Adipose tissue (tissue), 3 donors: ENCODE results near the gene KCNJ6. TPM values are rescaled to one million over a fixed set of nuclear protein-coding genes. Genes with fewer than 3 reads are reported as not detected.
"Not testable (repeated sequence)": the region's sequence is repeated elsewhere in the genome, so short reads cannot be mapped to it uniquely, and the experiment has no call there.

ENCODE experiments used
- H3K27ac ChIP-seq: one replicate; pipeline ENCODE4 v1.5.1; 2013; ENCODE audit warnings: low read depth, low read length
- WGBS, 3 donors: extraction: QIAGEN DNeasy Blood & Tissue Kit; methylation state at CpG; one replicate each; pipeline ENCODE4 v1.1.7; 2013; 5-methylcytosine and 5-hydroxymethylcytosine counted together
- polyA plus RNA-seq, 3 donors: library from polyadenylated mRNA; stranded (reverse); fragments of 200-250 nt; gene quantifications; one replicate each; pipeline ENCODE4 v1.2.3, GENCODE V29; 2013
- donor health status: healthy with polysubstance abuse.
- donor health status: Bipolar disorder and iron deficiency.
- donor health status: healthy.

The KCNJ6 gene
- polyA plus RNA-seq, 3 donors: under 0.01 to 0.10 TPM; not detected in 1

- H3K27ac ChIP-seq: no peak overlapping the region
- 80 to 91% (median 88%) methylated on average over 4 of the region's 4 CpGs for WGBS, 3 donors
Observed at GRCh38 chr21:37677006-37677405, 239.3 kb downstream of the KCNJ6 start.

- no peak overlapping the region for H3K27ac ChIP-seq
- 12 to 17% (median 17%) methylated on average over 35 of the region's 35 CpGs for WGBS, 3 donors
Observed at GRCh38 chr21:37675202-37675801, 241.0 kb downstream of the KCNJ6 start.

- H3K27ac ChIP-seq: no peak overlapping the region
- 73 to 91% (median 88%) methylated on average over 9 of the region's 9 CpGs for WGBS, 3 donors
Observed at GRCh38 chr21:37673801-37674575, 242.3 kb downstream of the KCNJ6 start.

- 87 to 95% (median 92%) methylated on average over 5 of the region's 5 CpGs for WGBS, 3 donors
- no peak overlapping the region for H3K27ac ChIP-seq
Observed at GRCh38 chr21:37671381-37671780, 244.9 kb downstream of the KCNJ6 start.

- H3K27ac ChIP-seq: no peak overlapping the region
- 47 to 84% (median 56%) methylated on average over 2 of the region's 2 CpGs for WGBS, 3 donors
Observed at GRCh38 chr21:37670883-37671282, 245.4 kb downstream of the KCNJ6 start.

GRCh38 chr21:37669249-37669648 is 247.0 kb downstream of the KCNJ6 start:
- 75 to 94% (median 92%) methylated on average over 3 of the region's 3 CpGs for WGBS, 3 donors
- H3K27ac ChIP-seq: no peak overlapping the region

GRCh38 chr21:37668462-37669239 is 247.6 kb downstream of the KCNJ6 start:
- no peak overlapping the region for H3K27ac ChIP-seq
- 80 to 88% (median 85%) methylated on average over 7 of the region's 7 CpGs for WGBS, 3 donors

GRCh38 chr21:37667380-37667779 is 248.9 kb downstream of the KCNJ6 start:
- no peak overlapping the region for H3K27ac ChIP-seq
- 97 to 98% (median 98%) methylated on average over 18 to 19 of the region's 19 CpGs for WGBS, 3 donors

GRCh38 chr21:37665230-37666024 is 250.8 kb downstream of the KCNJ6 start:
- WGBS, 3 donors: 34 to 60% (median 39%) methylated on average over 10 of the region's 10 CpGs
- H3K27ac ChIP-seq: no peak overlapping the region

GRCh38 chr21:37662227-37662626 is 254.0 kb downstream of the KCNJ6 start:
- WGBS, 3 donors: 97 to 100% (median 98%) methylated on average over 1 of the region's 1 CpG
- not testable (repeated sequence) for H3K27ac ChIP-seq

GRCh38 chr21:37660709-37661108 is 255.5 kb downstream of the KCNJ6 start:
- 96 to 99% (median 99%) methylated on average over 6 of the region's 6 CpGs for WGBS, 3 donors
- H3K27ac ChIP-seq: no peak overlapping the region

- H3K27ac ChIP-seq: no peak overlapping the region
- 46 to 96% (median 71%) methylated on average over 1 of the region's 1 CpG for WGBS, 3 donors
Observed at GRCh38 chr21:37659874-37660273, 256.4 kb downstream of the KCNJ6 start.

- 32 to 49% (median 44%) methylated on average over 7 of the region's 7 CpGs for WGBS, 3 donors
Observed at GRCh38 chr21:37658817-37659458, 257.3 kb downstream of the KCNJ6 start.

GRCh38 chr21:37658121-37658816 is 258.0 kb downstream of the KCNJ6 start:
- H3K27ac ChIP-seq: no peak overlapping the region
- 42 to 50% (median 48%) methylated on average over 10 of the region's 10 CpGs for WGBS, 3 donors

More at GRCh38 chr21:37658817-37659458, 257.3 kb downstream of the KCNJ6 start:
- no peak overlapping the region for H3K27ac ChIP-seq

- WGBS, 3 donors: 89 to 95% (median 91%) methylated on average over 5 of the region's 5 CpGs
- H3K27ac ChIP-seq: no peak overlapping the region
Observed at GRCh38 chr21:37656899-37657298, 259.4 kb downstream of the KCNJ6 start.

GRCh38 chr21:37655611-37656300 is 260.5 kb downstream of the KCNJ6 start:
- WGBS, 3 donors: 80 to 94% (median 87%) methylated on average over 6 of the region's 6 CpGs
- no peak overlapping the region for H3K27ac ChIP-seq

GRCh38 chr21:37654596-37654995 is 261.7 kb downstream of the KCNJ6 start:
- H3K27ac ChIP-seq: no peak overlapping the region
- WGBS, 3 donors: 93 to 95% (median 93%) methylated on average over 4 of the region's 4 CpGs
